ENCODE results near the gene CLCN4. TPM values are rescaled to one million over a fixed set of nuclear protein-coding genes. Genes with fewer than 3 reads are reported as not detected.

CLCN4 gene
- total RNA-seq, 1 donor from 2014 or later, result 6.3 TPM

- no peak for DNase-seq (ENCODE audit: low spot score)
Measured at GRCh38 chrX:10166731-10167151, 10.0 kb downstream of the CLCN4 start.

GRCh38 chrX:10167573-10167972 is 10.8 kb downstream of the CLCN4 start:
- DNase-seq (ENCODE audit: low spot score), result no peak

GRCh38 chrX:10168226-10168625 is 11.5 kb downstream of the CLCN4 start:
- DNase-seq (ENCODE audit: low spot score), result no peak

- no peak for DNase-seq (ENCODE audit: low spot score)
Measured at GRCh38 chrX:10169175-10169574, 12.4 kb downstream of the CLCN4 start.

GRCh38 chrX:10171249-10171648 is 14.5 kb downstream of the CLCN4 start:
- DNase-seq (ENCODE audit: low spot score), result no peak

GRCh38 chrX:10172877-10173276 is 16.1 kb downstream of the CLCN4 start:
- DNase-seq (ENCODE audit: low spot score), result no peak

- DNase-seq (ENCODE audit: low spot score), result peak; percentile 86
Measured at GRCh38 chrX:10173331-10173900, 16.6 kb downstream of the CLCN4 start.

GRCh38 chrX:10174051-10174450 is 17.3 kb downstream of the CLCN4 start:
- no peak for DNase-seq (ENCODE audit: low spot score)

GRCh38 chrX:10174810-10175209 is 18.0 kb downstream of the CLCN4 start:
- DNase-seq (ENCODE audit: low spot score), result no peak

GRCh38 chrX:10175319-10175871 is 18.6 kb downstream of the CLCN4 start:
- peak; percentile 78 for DNase-seq (ENCODE audit: low spot score)

GRCh38 chrX:10176121-10177003 is 19.6 kb downstream of the CLCN4 start:
- no peak for DNase-seq (ENCODE audit: low spot score)

- DNase-seq (ENCODE audit: low spot score), result no peak
Measured at GRCh38 chrX:10177004-10177396, 20.2 kb downstream of the CLCN4 start.

GRCh38 chrX:10177601-10178000 is 20.8 kb downstream of the CLCN4 start:
- peak; percentile 64 for DNase-seq (ENCODE audit: low spot score)

GRCh38 chrX:10178866-10179463 is 22.2 kb downstream of the CLCN4 start:
- no peak for DNase-seq (ENCODE audit: low spot score)

GRCh38 chrX:10183760-10184159 is 27.0 kb downstream of the CLCN4 start:
- DNase-seq (ENCODE audit: low spot score), result no peak

GRCh38 chrX:10184411-10184810 is 27.6 kb downstream of the CLCN4 start:
- DNase-seq (ENCODE audit: low spot score), result no peak

GRCh38 chrX:10186355-10186754 is 29.6 kb downstream of the CLCN4 start:
- no peak for DNase-seq (ENCODE audit: low spot score)

GRCh38 chrX:10187421-10187820 is 30.6 kb downstream of the CLCN4 start:
- no peak for DNase-seq (ENCODE audit: low spot score)

- DNase-seq (ENCODE audit: low spot score), result peak; percentile 62
Measured at GRCh38 chrX:10189317-10190268, 32.8 kb downstream of the CLCN4 start.

GRCh38 chrX:10190367-10190766 is 33.6 kb downstream of the CLCN4 start:
- peak; percentile 82 for DNase-seq (ENCODE audit: low spot score)

- DNase-seq (ENCODE audit: low spot score), result no peak
Measured at GRCh38 chrX:10193587-10193986, 36.8 kb downstream of the CLCN4 start.

Measured in umbilical cord (tissue), 2 donors.